ENCODE results near the gene NUTM2D.
"Not testable (repeated sequence)": the region's sequence is repeated elsewhere in the genome, so short reads cannot be mapped to it uniquely, and the experiment has no call there.

NUTM2D gene, protein sequence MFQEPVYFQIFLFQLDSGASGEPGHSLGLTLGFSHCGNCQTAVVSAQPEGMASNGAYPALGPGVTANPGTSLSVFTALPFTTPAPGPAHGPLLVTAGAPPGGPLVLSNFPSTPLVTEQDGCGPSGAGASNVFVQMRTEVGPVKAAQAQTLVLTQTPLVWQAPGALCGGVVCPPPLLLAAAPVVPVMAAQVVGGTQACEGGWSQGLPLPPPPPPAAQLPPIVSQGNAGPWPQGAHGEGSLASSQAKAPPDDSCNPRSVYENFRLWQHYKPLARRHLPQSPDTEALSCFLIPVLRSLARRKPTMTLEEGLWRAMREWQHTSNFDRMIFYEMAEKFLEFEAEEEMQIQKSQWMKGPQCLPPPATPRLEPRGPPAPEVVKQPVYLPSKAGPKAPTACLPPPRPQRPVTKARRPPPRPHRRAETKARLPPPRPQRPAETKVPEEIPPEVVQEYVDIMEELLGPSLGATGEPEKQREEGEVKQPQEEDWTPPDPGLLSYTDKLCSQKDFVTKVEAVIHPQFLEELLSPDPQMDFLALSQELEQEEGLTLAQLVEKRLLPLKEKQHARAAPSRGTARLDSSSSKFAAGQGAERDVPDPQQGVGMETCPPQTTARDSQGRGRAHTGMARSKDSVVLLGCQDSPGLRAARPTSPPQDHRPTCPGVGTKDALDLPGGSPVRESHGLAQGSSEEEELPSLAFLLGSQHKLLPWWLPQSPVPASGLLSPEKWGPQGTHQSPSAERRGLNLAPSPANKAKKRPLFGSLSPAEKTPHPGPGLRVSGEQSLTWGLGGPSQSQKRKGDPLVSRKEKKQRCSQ

DNA sequence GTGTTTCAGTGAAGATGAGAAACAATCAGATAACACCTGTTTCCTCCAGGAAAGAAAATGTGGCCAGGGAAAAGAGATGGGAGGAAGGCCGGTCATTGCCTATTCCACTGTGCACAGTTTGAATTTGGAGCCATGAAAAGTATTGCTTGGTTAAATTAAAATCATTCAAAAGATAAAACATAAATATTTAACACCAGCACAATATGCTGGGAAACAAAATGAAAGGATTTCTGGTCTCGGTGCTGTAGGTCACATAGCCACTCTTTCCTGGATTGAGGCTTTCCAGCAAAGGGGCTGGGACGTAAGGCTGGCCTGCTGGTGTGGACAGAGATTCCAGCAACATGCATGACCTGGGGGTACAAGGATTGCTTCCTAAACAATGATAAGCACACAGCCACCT is at the start of gene NUTM2D:
Gene NUTM2D (plus strand): TSS at position 301 of the 400 bp plus-strand sequence. CDS start 522 bp downstream, outside the sequence.
- DNase-seq: not testable (repeated sequence)

DNA sequence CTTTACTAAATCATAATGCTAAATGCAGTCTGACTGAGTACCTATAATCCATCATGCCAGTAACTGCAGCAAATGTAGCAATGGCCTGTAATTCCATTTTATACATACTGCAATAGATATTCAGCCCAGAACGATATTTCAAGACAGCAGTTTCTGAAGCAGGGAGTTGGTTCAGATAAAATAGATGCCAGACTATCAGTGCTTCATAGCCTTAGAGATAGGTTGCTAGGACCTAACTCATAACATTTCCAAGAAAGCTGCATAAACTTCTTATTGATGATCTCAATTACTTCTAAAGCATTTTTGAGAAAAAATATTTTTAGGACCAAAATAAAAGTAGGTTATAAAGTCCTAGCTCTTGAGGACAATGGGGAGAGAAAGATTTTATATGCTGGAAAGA is 48.8 kb upstream of the NUTM2D start:
- not testable (repeated sequence) for DNase-seq

DNA sequence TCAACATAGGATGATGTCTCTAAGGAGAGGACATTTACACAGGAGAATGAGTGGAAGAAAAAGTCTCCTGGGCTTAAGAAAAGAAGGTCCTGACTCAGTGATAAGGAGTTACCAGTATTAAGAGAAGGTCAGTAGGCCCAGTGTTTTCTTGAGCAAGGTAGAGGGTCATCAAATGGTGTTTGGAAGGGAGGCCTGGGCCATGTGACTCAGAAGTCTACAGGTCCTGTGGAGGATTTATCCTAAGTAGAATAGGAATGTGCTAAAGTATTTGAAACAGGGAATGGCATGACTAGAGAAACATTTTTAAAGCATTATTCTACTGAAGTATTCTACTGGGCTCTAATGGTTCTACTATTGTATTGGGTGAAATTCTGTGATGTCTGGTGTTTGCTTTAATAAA is 47.9 kb upstream of the NUTM2D start:
- not testable (repeated sequence) for DNase-seq

DNA sequence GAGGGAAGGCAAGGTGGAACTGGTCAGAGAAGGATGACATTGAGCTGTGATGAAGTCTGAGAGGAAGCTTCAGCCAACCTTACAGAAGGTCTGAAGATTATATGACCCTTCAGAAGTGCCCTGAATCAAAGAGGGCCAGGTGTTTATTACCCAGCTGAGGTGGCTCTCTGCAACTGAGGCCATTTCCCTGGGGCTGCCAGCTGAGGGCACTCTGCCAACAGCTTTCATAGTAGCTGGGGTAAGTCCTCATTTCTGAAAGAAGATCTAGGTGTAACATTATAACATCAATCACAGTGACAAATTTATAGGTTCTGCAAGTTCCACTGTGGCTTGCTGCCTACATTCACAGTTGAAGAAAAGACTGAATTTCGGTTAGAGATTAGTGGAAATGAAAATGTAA is 46.0 kb upstream of the NUTM2D start:
- not testable (repeated sequence) for DNase-seq

DNA sequence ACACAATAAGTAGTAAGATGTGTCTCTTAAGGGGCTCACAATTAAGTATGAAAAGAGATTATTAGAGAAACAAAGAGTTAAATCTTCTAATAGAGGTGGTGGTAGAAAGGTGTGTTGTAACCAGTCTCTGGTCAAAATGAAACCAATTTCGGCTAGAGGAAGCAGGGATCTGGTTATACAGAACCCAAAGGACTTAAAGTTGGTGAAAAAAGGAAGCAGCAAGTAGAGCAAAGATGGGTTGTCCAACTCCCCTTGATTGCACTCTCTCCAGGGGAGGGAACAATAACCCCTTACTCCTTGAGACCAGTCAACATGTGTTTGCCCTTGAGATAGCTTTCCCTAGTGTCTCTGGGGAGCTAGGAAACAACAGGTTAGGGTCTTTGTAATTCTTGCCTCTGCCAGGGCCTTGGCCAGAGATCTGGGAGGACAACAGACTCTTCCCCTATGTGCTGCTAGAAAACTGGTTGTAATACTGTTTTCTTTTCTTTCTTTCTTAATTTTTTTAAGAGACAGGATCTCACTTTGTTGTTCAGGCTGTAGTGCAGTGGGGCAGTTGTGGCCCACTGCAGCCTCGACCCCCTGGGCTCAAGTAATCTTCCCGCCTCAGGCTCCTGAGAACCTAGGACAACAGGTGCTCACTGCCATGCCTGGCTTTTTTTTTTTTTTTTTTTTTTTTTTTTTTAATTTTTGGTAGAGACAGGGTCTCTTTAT is 43.7 kb upstream of the NUTM2D start:
- not testable (repeated sequence) for DNase-seq

DNA sequence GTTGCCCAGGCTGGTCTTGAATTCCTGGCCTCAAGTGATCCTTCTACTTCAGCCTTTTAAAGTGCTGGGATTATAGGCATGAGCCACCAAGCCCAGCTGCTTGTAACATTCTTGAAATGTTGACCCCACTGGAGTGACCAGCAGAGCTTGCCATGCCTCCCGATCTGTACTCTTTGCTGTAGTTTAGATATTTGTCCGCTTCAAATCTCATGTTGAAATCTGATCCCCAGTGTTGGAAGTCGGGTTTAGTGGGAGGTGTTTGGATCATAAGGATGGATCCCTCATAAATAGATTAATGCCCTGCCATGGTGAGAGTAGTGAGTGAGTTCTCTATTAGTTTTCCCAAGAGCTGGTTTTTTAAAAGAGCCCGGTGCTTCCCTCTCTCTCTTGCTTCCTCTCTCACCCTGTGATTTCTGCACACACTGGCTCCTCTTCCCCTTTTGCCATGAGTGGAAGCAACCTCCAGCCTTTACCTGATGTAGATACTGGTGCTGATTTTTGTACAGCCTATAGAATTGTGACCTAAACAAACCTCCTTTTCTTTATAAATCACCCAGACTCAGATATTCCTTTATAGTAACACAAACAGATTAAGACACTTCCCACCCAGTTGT is 43.1 kb upstream of the NUTM2D start:
- DNase-seq: not testable (repeated sequence)

DNA sequence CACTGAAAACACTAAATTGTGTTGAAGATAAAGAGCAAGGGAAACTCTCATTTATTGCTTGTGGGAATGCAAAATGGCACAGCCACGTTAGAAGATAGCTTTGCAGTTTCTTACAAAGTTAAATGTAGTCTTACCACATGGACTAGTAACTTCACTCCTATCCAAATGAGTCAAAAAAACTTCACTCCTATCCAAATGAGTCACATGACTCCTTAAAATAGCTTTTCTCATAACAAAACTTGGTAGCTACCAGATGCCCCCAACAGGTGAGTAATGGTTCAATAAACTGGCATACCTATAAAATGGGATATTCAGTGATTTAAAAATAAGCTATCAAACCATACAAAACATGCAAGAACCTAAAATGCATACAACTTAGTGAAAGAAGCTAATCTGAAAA is 36.0 kb upstream of the NUTM2D start:
- DNase-seq: not testable (repeated sequence)

DNA sequence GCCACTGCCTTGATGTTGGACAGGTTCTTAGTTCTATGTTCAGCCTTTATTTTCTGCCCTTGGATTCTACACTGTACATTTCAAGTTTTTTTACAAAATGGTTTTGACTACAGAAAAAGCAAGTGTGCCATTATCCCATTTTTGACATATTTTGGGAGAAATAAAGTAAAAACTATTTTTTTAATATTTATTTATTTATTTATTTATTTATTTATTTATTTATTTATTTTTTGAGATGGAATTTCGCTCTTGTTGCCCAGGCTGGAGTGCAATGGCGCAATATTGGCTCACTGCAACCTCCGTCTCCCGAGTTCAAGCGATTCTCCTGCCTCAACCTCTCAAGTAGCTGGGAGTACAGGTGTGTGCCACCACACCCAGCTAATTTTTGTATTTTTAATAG is 33.0 kb upstream of the NUTM2D start:
- not testable (repeated sequence) for DNase-seq

DNA sequence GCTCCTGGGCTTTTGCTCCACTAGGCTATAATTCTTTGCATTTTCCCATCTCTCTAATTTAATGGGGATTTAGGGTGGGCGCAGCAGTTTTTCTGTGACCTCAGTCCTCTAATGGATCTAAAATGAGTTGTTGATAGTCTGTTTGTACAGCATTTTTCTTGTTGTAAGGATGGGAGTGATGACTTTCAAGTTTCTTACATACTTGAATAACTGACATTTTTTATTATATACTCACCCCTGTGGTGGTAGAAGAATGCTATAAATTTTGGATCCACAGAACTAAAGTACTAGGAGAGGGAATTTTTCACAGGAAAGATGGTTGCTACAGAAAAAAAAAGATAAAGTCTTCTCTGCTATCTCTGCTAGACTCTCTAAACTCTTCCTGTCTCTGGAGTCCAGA is 29.6 kb upstream of the NUTM2D start:
- DNase-seq: not testable (repeated sequence)

DNA sequence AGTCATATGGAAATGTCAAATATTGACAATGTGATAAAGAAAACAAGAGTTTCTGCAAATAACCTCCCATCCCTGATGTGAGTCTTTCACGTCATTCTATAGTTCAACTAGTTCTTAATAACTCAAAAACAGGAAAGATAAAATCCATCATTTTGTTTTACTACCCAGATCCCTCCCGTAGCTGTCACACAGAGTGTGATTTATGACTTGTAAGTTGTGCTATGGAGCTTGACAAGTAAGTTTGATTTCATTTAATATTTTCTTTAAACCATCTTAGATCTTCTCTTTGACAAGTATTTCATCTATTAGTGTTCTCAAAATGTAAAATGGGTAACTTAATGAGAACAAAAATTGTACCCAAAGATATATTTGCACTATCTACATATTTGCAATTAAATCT is 28.4 kb upstream of the NUTM2D start:
- DNase-seq: not testable (repeated sequence)

DNA sequence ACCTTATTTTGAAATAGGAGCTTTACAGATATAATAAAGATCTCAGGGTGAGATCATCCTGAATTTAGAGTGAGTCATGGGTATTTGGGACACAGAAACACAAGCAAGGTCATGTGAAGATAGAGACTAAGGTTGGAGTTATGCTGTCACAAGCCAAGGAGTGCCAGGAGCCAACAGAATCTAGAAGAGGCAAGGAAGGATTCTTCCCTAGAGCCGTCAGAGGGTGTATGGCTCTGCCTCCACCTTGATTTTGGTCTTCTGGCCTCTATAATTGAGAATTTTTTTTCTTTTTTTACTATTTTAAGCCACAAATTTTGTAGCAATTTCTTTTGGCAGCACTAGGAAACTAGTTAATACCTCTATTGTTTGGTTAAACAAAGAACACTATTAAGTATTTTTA is 24.9 kb upstream of the NUTM2D start:
- DNase-seq: not testable (repeated sequence)

DNA sequence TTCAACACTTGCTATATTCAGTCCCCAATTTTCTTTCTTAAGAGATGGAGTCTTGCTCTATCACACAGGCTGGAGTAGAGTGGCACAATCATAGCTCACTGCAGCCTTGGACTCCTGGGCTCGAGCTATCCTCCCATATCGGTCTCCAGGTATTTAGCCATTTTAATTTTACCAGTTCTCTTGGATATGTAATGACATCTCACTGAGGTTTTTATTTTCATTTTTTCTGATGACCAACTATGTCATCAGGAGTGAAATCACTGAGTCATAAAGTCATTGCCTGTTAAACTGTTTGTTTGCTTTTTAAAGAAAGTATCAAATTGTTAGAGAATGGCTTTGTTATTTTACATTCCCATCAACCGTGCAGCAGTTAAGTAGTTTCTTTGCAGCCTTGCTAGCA is 17.1 kb upstream of the NUTM2D start:
- DNase-seq: not testable (repeated sequence)

DNA sequence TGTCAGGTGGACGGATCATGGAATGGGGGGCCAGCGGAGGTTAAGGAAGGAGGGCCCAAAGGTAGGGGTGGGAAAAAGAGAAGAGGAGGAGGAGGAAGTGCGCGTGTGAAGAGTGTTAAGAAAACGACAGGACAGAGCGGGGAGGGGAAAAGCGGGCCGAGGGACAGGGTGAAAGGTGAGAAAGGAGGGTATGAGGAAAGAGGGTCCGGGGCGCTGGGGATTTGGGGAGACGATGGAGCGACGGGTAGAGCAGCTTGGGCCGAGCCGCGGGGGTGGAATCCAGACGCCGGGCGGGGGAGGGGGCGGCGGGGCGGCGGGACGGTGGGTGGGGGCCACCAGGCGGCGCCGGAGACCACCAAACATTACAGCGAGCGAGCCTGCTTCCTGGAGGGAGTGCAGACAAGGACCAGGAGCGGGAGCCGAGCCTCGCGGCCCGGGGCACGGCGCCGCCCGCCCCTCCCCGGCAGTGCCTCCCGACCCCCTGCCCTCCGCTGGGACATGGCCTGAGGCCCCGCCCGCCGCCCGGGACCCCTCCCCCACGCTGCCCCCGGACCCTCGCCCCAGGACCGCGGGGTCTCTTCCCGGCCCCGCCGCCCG is 15.9 kb upstream of the NUTM2D start:
- DNase-seq: not testable (repeated sequence)

DNA sequence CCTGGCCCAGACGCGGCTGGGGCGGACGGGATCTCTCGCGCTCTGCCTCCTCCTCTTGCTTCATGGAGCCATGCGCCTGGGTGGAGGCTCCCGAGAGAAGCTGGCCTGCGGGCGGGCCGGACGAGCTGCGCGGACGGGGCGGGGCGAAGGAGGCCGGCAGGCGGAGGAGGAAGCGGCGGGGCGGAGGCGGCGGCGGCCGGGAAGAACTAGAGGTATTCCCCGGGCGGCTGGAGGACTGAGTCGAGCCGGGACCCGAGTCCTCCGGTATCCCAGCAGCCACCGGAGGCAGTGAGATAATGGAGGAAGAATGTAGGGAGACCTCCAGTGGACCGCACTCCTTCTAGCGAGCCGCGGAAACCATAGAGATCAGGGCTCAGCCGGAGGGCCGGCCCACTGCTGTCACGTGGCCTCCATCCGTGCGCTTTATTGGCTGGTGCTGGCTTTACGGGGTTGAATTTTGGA is 15.3 kb upstream of the NUTM2D start:
- DNase-seq: peak; percentile 90

DNA sequence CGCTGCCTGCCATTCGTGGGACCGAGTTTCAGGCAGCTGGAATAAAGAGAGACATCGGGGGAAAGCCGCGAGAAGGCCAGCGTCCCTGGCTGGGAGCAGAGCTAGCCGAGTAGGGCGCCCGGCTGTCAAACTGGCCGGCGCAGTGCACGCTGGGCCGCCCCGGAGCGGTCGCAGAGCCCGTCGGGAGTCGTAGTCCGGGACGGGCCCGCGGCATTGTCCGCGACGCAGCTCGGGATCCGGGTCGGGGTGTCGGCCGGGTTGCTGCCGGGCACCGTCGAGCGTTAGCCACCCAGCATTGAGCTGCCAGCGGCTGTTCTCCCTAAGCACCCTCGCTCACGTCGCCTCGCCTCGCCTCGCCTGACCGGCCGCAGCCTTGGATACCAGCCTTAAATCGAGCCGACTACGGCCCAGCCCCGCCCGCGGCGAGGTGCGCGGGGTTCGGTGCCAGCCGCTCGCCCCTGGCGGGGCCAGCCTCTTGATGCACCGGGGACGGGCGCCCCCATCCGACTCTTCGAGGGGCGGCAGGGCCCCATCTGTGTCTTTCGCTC is 14.8 kb upstream of the NUTM2D start:
- DNase-seq: peak; percentile 83

DNA sequence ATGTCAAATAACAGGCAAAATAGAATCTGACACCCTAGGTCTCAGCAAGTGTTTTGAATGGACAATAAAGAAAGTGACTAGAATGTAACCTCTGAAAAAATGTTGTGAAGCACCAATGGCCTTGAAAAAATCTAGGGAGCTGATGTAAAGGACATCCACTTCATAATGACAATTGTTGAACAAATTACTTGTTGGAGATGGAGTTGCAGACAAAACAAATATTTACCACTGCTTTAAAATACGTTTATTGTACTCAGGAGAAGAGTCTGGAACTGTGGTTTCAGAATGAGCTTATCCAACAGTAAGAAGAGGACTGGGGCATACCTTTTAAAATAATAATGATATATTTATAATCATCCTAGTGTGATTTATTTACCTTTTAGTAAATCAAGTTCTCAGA is 11.8 kb upstream of the NUTM2D start:
- not testable (repeated sequence) for DNase-seq

DNA sequence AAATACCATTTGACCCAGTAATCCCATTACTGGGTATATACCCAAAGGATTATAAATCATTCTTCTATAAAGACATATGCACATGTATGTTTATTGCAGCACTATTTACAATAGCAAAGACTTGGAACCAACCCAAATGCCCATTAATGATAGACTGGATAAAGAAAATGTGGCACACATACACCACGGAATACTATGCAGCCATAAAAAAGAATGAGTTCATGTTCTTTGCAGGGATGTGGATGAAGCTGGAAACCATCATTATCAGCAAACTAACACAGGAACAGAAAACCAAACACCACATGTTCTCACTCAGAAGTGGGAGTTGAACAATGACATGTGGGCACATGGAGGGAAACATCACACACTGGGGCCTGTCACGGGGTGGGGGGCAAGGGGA is 7.4 kb upstream of the NUTM2D start:
- DNase-seq: not testable (repeated sequence)

DNA sequence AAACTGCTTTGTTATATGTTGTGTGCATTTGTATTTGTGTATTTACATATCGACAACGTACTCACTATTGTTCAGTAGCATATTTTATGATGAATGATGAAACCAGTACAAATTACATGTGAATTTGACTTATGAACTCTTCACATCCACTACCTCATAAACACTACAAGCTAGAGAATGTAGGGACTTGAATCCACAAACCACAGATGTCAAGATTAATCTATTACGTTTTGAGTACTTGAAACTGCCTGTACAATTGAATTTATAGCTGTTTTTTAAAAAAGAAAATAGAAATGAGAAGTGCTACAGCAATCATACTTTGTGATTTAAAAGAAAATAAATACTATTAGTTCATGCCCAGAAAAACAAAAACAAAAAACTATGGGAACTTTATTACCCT is 4.7 kb upstream of the NUTM2D start:
- DNase-seq: not testable (repeated sequence)

DNA sequence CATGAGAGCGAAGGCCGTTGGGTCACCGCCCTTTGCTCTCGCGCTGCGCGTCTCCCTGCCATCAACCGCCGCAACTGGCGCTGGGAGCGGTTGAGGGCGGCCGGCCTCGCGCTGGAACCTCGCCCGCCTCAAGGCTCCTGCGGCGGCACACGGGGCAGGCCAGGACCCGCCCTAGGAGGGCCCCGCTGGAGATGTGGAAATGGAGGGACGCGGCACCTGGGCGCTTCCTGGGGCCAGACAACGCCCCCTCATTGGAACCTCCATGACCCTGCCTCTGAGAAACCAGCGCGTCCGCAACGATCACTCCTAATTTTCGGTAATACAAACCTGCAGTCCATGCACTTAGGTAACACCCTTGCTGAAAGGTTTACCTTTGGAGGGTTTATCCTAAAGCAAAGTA is 2.4 kb upstream of the NUTM2D start:
- DNase-seq: not testable (repeated sequence)

DNA sequence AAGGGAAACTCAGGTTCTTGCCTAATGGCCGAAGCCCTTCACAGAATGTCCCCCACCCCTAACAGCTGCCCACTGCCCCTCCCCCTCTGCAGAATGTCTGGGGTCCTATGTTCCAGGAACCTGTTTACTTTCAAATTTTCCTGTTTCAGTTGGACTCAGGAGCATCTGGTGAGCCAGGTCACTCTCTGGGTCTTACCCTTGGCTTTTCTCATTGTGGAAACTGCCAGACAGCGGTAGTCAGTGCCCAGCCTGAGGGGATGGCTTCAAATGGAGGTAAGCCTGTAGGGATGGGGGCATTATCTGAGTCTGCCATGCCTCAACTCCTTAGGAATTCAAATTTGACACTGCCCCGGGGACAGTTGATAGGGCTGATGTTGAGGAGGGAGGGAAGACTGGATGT is 615 bp downstream of the NUTM2D start:
- DNase-seq: not testable (repeated sequence)

DNA sequence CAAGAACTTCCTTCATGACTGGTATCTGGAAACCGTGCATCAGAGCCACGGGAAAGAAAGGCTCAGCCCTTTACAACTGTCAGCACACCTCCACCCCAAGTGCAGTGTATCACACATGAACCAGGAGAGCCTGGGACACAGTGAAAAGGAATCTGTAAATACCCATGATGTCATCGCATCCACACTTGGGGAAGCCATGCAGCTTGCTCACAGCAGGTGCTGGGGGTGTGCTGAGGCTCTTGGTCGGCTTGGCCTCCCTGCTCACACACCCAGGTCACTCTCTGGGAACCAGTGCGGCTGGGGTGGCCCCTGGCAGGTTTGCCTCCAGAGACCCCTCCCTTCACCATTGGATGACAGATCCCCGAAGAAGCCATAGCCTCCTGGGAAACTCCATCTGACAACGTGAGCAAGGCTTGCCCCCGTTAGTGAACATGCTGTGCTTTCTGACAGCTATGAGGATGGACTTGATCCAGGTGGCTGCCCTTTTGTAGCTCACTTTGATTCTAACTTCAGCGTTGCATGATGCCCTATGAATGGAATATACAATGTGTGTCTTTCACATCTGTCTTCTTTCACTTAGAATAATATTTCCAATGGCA is 12.1 kb downstream of the NUTM2D start:
- DNase-seq: not testable (repeated sequence)

All from NCI-H69 (cell line).